A673 (cell line): ENCODE results near the gene MAST4. TPM values are rescaled to one million over a fixed set of nuclear protein-coding genes. Genes with fewer than 3 reads are reported as not detected.

Source experiments
- BruUV-seq: library from RNA; stranded (reverse); fragments of 400-500 nt; replicated peaks from 2 replicates; lab custom pipeline; 2021; lab: Mats Ljungman, UMichigan
- CTCF ChIA-PET: fragments of 300-600 bp; sonication (Branson Sonifier 250); formaldehyde crosslinking; loops from one replicate; lab custom pipeline; 2022; ENCODE audit warnings: antibody characterized with exemption; lab: Charles Lee
- POLR2A ChIA-PET: fragments of 300-600 bp; sonication (Branson Sonifier 250); formaldehyde crosslinking; loops from one replicate; lab custom pipeline; 2022; ENCODE audit warnings: antibody characterized with exemption; ENCODE audit not compliant: low non-redundant PET; lab: Charles Lee
- DNase-seq: peaks from one replicate; pipeline ENCODE4 v3.0.0-alpha.2; 2015; ENCODE audit warnings: low spot score
- H3K27ac ChIP-seq: fragments of 200-600 bp; sonication (generic); 2 replicates; pipeline ENCODE4 v1.5.1; 2016; ENCODE audit warnings: mixed run types, low read depth, mild to moderate bottlenecking, mixed read lengths, antibody characterized with exemption, low read length; ENCODE audit not compliant: poor library complexity, severe bottlenecking
- H3K27me3 ChIP-seq: fragments of 200-600 bp; sonication (generic); replicated peaks from 2 replicates; pipeline ENCODE4 v1.6.1; 2017; ENCODE audit warnings: mixed run types, low read depth, mild to moderate bottlenecking, mixed read lengths, antibody characterized with exemption, low read length; ENCODE audit not compliant: insufficient read depth, poor library complexity
- H3K36me3 ChIP-seq: fragments of 200-600 bp; sonication (generic); 2 replicates; pipeline ENCODE4 v1.6.1; 2016; ENCODE audit warnings: mixed run types, mild to moderate bottlenecking, mixed read lengths, antibody characterized with exemption, low read length; ENCODE audit not compliant: insufficient read depth, poor library complexity, severe bottlenecking
- H3K4me1 ChIP-seq: fragments of 200-600 bp; sonication (generic); 2 replicates; pipeline ENCODE4 v1.6.1; 2017; ENCODE audit warnings: mixed run types, mild to moderate bottlenecking, mixed read lengths, antibody characterized with exemption, low read length; ENCODE audit not compliant: insufficient read depth, poor library complexity, severe bottlenecking
- H3K4me3 ChIP-seq: fragments of 200-600 bp; sonication (generic); 2 replicates; pipeline ENCODE4 v1.5.1; 2016; ENCODE audit warnings: low read depth, mixed run types, mild to moderate bottlenecking, mixed read lengths, low read length; ENCODE audit not compliant: poor library complexity, severe bottlenecking
- H3K9me3 ChIP-seq: fragments of 200-600 bp; sonication (generic); 2 replicates; pipeline ENCODE4 v1.6.1; 2016; ENCODE audit warnings: mixed run types, low read depth, mild to moderate bottlenecking, mixed read lengths, antibody characterized with exemption, low read length; ENCODE audit not compliant: poor library complexity, severe bottlenecking
- CTCF ChIP-seq: fragments of 300-800, 200-600 bp; sonication (generic); conservative IDR thresholded peaks from 2 replicates; pipeline ENCODE4 v1.5.1; 2017; ENCODE audit warnings: low read depth, mild to moderate bottlenecking, antibody characterized with exemption, low read length, moderate library complexity, mixed read lengths
- EZH2 ChIP-seq: fragments of 200-600 bp; sonication (generic); IDR thresholded peaks from 2 replicates; pipeline ENCODE4 v1.6.1; 2017; ENCODE audit warnings: borderline replicate concordance, low read depth, mild to moderate bottlenecking, mixed read lengths, antibody characterized with exemption, low read length; ENCODE audit not compliant: poor library complexity, severe bottlenecking
- intact Hi-C: fragments of 100-400 bp; cut with micrococcal nuclease; formaldehyde crosslinking; loops from one replicate; pipeline ENCODE4 v1.10.0; 2022; ENCODE audit not compliant: unreplicated experiment
- total RNA-seq: library from RNA; stranded (reverse); gene quantifications from 2 replicates; pipeline ENCODE4 v1.2.3, GENCODE V29; 2021

The MAST4 gene
- total RNA-seq, 1 experiment from 2014 or later = 4.5 TPM

- Histone ChIP-seq H3K4me1 (no peaks in the 10 kb centered on the region), H3K36me3 (no peaks in the 10 kb centered on the region), H3K4me3 (no peak overlapping the region), H3K9me3 (no peaks in the 10 kb centered on the region), H3K27ac (no peak overlapping the region), H3K27me3 (peaks cover 50% of the 10 kb centered on the region)
- intact Hi-C loops = no loop called here
- no TSS peak for BruUV-seq
- DNase-seq = no peak
- POLR2A ChIA-PET = no interaction called here
- CTCF ChIA-PET = no interaction called here
- no peak for TF ChIP-seq EZH2
- no peak for TF ChIP-seq CTCF
These were observed 7.7 kb downstream of the MAST4 start for GRCh38 chr5:66603881-66604280.

DNA sequence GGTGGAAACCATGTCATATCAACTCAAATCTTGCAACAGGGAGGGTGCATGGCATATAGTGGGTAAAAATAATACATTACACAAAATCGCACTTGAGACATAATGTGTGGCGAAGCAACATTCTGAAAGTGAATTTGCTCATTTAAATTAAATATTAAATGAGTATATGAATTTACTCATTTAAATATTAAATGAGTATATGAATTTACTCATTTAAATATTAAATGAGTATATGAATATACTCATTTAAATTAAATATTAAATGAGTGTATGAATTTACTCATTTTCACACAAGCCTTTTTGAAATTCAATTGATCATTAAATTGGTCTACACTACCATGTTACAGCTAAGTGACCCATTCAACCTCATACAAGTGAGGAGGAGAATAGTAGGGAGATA is 10.5 kb downstream of the MAST4 start:
- intact Hi-C loops = no loop called here
- Histone ChIP-seq H3K9me3 (no peaks in the 10 kb centered on the region), H3K27ac (no peak overlapping the region), H3K4me1 (no peaks in the 10 kb centered on the region), H3K4me3 (no peak overlapping the region), H3K36me3 (no peaks in the 10 kb centered on the region), H3K27me3 (peaks cover 28% of the 10 kb centered on the region)
- POLR2A ChIA-PET = no interaction called here
- CTCF ChIA-PET = no interaction called here
- no peak for DNase-seq
- BruUV-seq = no TSS peak
- TF ChIP-seq CTCF (no peak), EZH2 (no peak)

DNA sequence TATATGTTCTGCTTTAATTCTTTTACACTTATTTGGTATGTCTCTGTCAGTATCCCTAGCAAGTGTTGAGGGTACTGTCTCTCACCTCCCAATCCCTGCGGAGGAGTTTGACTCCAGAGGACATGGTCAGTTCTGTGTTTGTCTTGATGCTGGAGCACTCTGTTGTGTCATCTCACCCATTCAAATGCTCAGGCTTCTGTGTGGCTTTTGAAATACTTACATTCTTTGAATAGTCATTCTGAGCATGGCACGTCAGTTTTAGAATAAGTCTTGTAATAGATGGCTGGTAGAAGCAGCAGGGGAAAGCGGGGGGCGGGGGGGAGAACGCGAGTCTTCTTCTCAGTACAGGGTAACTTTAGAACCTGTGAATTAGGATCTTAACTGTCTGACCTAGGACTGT is 12.3 kb downstream of the MAST4 start:
- H3K27me3 ChIP-seq = peaks cover 21% of the 10 kb centered on the region
- POLR2A ChIA-PET = no interaction called here
- CTCF ChIA-PET = no interaction called here
- H3K4me1 ChIP-seq = no peaks in the 10 kb centered on the region
- H3K9me3 ChIP-seq = no peaks in the 10 kb centered on the region
- H3K27ac ChIP-seq = no peak overlapping the region
- no TSS peak for BruUV-seq
- DNase-seq = no peak
- TF ChIP-seq CTCF = no peak
- no peak for TF ChIP-seq EZH2
- H3K4me3 ChIP-seq = no peak overlapping the region
- intact Hi-C loops = no loop called here
- H3K36me3 ChIP-seq = no peaks in the 10 kb centered on the region
